Measurements from ENCODE around the gene LGR4.
"Not testable (repeated sequence)": the region's sequence is repeated elsewhere in the genome, so short reads cannot be mapped to it uniquely, and the experiment has no call there.

The LGR4 gene

GRCh38 chr11:27458182-27458581 is 14.4 kb downstream of the LGR4 start:
- DNase-seq: no peak

GRCh38 chr11:27456795-27457329 is 15.7 kb downstream of the LGR4 start:
- no peak for DNase-seq

GRCh38 chr11:27456140-27456794 is 16.3 kb downstream of the LGR4 start:
- no peak for DNase-seq

GRCh38 chr11:27455667-27456066 is 16.9 kb downstream of the LGR4 start:
- no peak for DNase-seq

- no peak for DNase-seq
These were observed 18.9 kb downstream of the LGR4 start for GRCh38 chr11:27453701-27454100.

- no peak for DNase-seq
These were observed 20.4 kb downstream of the LGR4 start for GRCh38 chr11:27452147-27452546.

GRCh38 chr11:27451244-27451965 is 21.2 kb downstream of the LGR4 start:
- DNase-seq: no peak

- DNase-seq: not testable (repeated sequence)
These were observed 24.4 kb downstream of the LGR4 start for GRCh38 chr11:27448184-27448540.

- DNase-seq: no peak
These were observed 25.1 kb downstream of the LGR4 start for GRCh38 chr11:27447288-27448183.

GRCh38 chr11:27445625-27446024 is 27.0 kb downstream of the LGR4 start:
- no peak for DNase-seq

GRCh38 chr11:27444801-27445215 is 27.8 kb downstream of the LGR4 start:
- no peak for DNase-seq

- DNase-seq: no peak
These were observed 28.7 kb downstream of the LGR4 start for GRCh38 chr11:27443746-27444507.

GRCh38 chr11:27443227-27443626 is 29.4 kb downstream of the LGR4 start:
- no peak for DNase-seq

GRCh38 chr11:27440090-27440489 is 32.5 kb downstream of the LGR4 start:
- DNase-seq: no peak

- no peak for DNase-seq
These were observed 34.0 kb downstream of the LGR4 start for GRCh38 chr11:27438595-27438981.

GRCh38 chr11:27437829-27438594 is 34.6 kb downstream of the LGR4 start:
- DNase-seq: no peak

- DNase-seq: no peak
These were observed 35.7 kb downstream of the LGR4 start for GRCh38 chr11:27436916-27437315.

GRCh38 chr11:27433742-27434141 is 38.8 kb downstream of the LGR4 start:
- DNase-seq: no peak

- DNase-seq: no peak
These were observed 40.8 kb downstream of the LGR4 start for GRCh38 chr11:27431808-27432207.

- DNase-seq: no peak
These were observed 42.7 kb downstream of the LGR4 start for GRCh38 chr11:27429761-27430393.

Measured in hematopoietic multipotent progenitor cell treated with erythropoietin and hydrocortisone succinate and interleukin-3 and kit ligand, for 6 days (in vitro differentiated cells).